B cell (primary cell): ENCODE data around the gene CNTN4. TPM values are rescaled to one million over a fixed set of nuclear protein-coding genes. Genes with fewer than 3 reads are reported as not detected.
A peak's percentile ranks its signal among the peaks of the same experiment; 100 is the strongest.

Source experiments
- ATAC-seq: fragments of 200-7000 bp; cut with Tn5 transposase; one replicate; pipeline ENCODE4 v1.10.0; 2021; ENCODE audit warnings: low read depth, mild to moderate bottlenecking, moderate number of reproducible peaks, moderate library complexity
- CTCF ChIA-PET: fragments of 350-600 bp; sonication (Branson Sonifier 250); formaldehyde crosslinking; loops from one replicate; lab custom pipeline; 2021; ENCODE audit warnings: antibody characterized with exemption, inconsistent platforms; lab: Charles Lee
- POLR2A ChIA-PET: fragments of 350-600 bp; sonication (Branson Sonifier 250); formaldehyde crosslinking; loops from one replicate; lab custom pipeline; 2021; ENCODE audit warnings: antibody characterized with exemption; lab: Charles Lee
- DNase-seq: peaks from one replicate; pipeline ENCODE4 v3.0.0; 2013
- H2AFZ ChIP-seq: 2 replicates; pipeline ENCODE4 v1.6.1; 2012; ENCODE audit warnings: mild to moderate bottlenecking, low read depth, low read length; ENCODE audit not compliant: insufficient read depth, poor library complexity, severe bottlenecking
- H3K27ac ChIP-seq, 2 donors: 1 replicate in 1 of 2; 2 replicates in 1 of 2; pipeline ENCODE4 v1.5.1; 2012 to 2013; ENCODE audit warnings: low read length in 2 of 2, mild to moderate bottlenecking in 2 of 2, moderate library complexity in 1 of 2
- H3K27me3 ChIP-seq, 4 experiments: fragments of 200-600 bp in 1 of 4; sonication (generic) in 1 of 4; replicated peaks in 1 of 4; 1 replicate in 2 of 4; 2 replicates in 2 of 4; pipeline versions ENCODE4 v1.6.1 to v1.7.0; 2013 to 2016; ENCODE audit warnings: low read length in 3 of 4, mild to moderate bottlenecking in 2 of 4, mixed read lengths in 1 of 4, moderate library complexity in 1 of 4; ENCODE audit not compliant: insufficient read depth in 4 of 4, control insufficient read depth in 3 of 4; ENCODE audit errors: control extremely low read depth in 1 of 4
- H3K36me3 ChIP-seq, 2 experiments: replicated peaks in 1 of 2; 1 replicate in 1 of 2; 2 replicates in 1 of 2; pipeline versions ENCODE4 v1.6.1 to v1.7.1; 2013; ENCODE audit warnings: low read length in 1 of 2; ENCODE audit not compliant: insufficient read depth in 2 of 2, control insufficient read depth in 1 of 2; ENCODE audit errors: control extremely low read depth in 1 of 2, extremely low read depth in 1 of 2
- H3K4me1 ChIP-seq, 2 donors: fragments of 200-600 bp in 1 of 2; sonication (generic) in 1 of 2; 1 replicate in 1 of 2; 2 replicates in 1 of 2; pipeline versions ENCODE4 v1.5.1 to v1.6.1; 2013 to 2017; ENCODE audit warnings: low read length in 2 of 2; ENCODE audit not compliant: control insufficient read depth in 2 of 2, insufficient read depth in 2 of 2
- H3K4me2 ChIP-seq: replicated peaks from 2 replicates; pipeline ENCODE3; 2012; ENCODE audit warnings: mild to moderate bottlenecking, low read depth, low read length; ENCODE audit not compliant: poor library complexity, severe bottlenecking
- H3K4me3 ChIP-seq, 5 experiments: fragments of 200-600 bp in 1 of 5; sonication (generic) in 1 of 5; 1 replicate in 3 of 5; 2 replicates in 2 of 5; pipeline versions ENCODE4 v1.5.1 to v1.7.0; 2011 to 2016; ENCODE audit warnings: low read length in 4 of 5, mild to moderate bottlenecking in 4 of 5, low read depth in 2 of 5, control low read depth in 1 of 5, moderate library complexity in 1 of 5; ENCODE audit not compliant: insufficient read depth in 1 of 5; ENCODE audit errors: control extremely low read depth in 1 of 5, extremely low read depth in 1 of 5
- H3K79me2 ChIP-seq: fragments of 200-600 bp; sonication (generic); one replicate; pipeline ENCODE4 v1.6.0; 2016; ENCODE audit warnings: low read length; ENCODE audit not compliant: control insufficient read depth, insufficient read depth
- H3K9ac ChIP-seq: fragments of 200-600 bp; sonication (generic); 2 replicates; pipeline ENCODE4 v1.6.1; 2017; ENCODE audit warnings: mild to moderate bottlenecking, low read length, moderate library complexity
- H3K9me3 ChIP-seq, 3 donors: one replicate each; pipeline versions ENCODE4 v1.6.1 to v1.7.1; 2013; ENCODE audit warnings: low read length in 2 of 3; ENCODE audit not compliant: control insufficient read depth in 2 of 3, insufficient read depth in 1 of 3; ENCODE audit errors: control extremely low read depth in 1 of 3
- H4K20me1 ChIP-seq: 2 replicates; pipeline ENCODE4 v1.6.0; 2012; ENCODE audit warnings: mild to moderate bottlenecking, low read length; ENCODE audit not compliant: insufficient read depth, control insufficient read depth, poor library complexity, severe bottlenecking
- H3K27ac Mint-ChIP-seq: one replicate; pipeline ENCODE4 v1.8.0; 2021; ENCODE audit warnings: mixed read lengths
- H3K27me3 Mint-ChIP-seq: one replicate; pipeline ENCODE4 v1.8.0; 2021; ENCODE audit warnings: mixed read lengths
- H3K4me1 Mint-ChIP-seq: one replicate; pipeline ENCODE4 v1.8.0; 2021; ENCODE audit warnings: mixed read lengths
- H3K4me3 Mint-ChIP-seq: one replicate; pipeline ENCODE4 v1.8.0; 2021; ENCODE audit warnings: mixed read lengths
- H3K9me3 Mint-ChIP-seq: one replicate; pipeline ENCODE4 v1.8.0; 2022; ENCODE audit warnings: mixed read lengths; ENCODE audit not compliant: insufficient read depth
- CTCF ChIP-seq: fragments of 200-600 bp; IDR thresholded peaks from one replicate; pipeline ENCODE4 v1.8.0; 2022; ENCODE audit warnings: antibody characterized with exemption, mild to moderate bottlenecking
- EZH2 ChIP-seq: IDR thresholded peaks from 2 replicates; pipeline ENCODE4 v1.6.1; 2012; ENCODE audit warnings: borderline replicate concordance, low read depth, mild to moderate bottlenecking, moderate library complexity, low read length; ENCODE audit not compliant: insufficient read depth, poor library complexity, severe bottlenecking
- WGBS: methylation state at CpG from one replicate; pipeline ENCODE4 v1.1.5; 2013; ENCODE audit warnings: missing lambda C conversion rate; ENCODE audit not compliant: insufficient coverage; 5-methylcytosine and 5-hydroxymethylcytosine counted together
- intact Hi-C: fragments of 100-400 bp; cut with micrococcal nuclease; formaldehyde crosslinking; loops from one replicate; pipeline ENCODE4 v1.10.0; 2022
- polyA plus RNA-seq: library from polyadenylated mRNA; depleted of rRNA; stranded (reverse); fragments of >200 nt; gene quantifications from 2 replicates; pipeline ENCODE4 v1.2.3, GENCODE V29; 2012
- total RNA-seq, 2 donors: library from RNA; stranded (reverse); fragments of 120-200 nt in 1 of 2; gene quantifications; 1 replicate in 1 of 2; 2 replicates in 1 of 2; pipeline versions ENCODE4 v1.2.3 to v1.2.4, GENCODE V29; 2013 to 2022

CNTN4 gene
- total and polyA plus RNA-seq, 2 donors (not counting 1 experiment from before 2014, with no cell fraction given) = 0.05 TPM; not detected in 1

GRCh38 chr3:2156244-2156847 lies 57.7 kb downstream of the CNTN4 start:
- no peak for TF ChIP-seq EZH2
- peak; percentile 10 for TF ChIP-seq CTCF
- 73% methylated on average over 18 of the region's 19 CpGs for WGBS
- H3K79me2 ChIP-seq = no peaks in the 10 kb centered on the region
- ChIA-PET CTCF (no interaction called here), POLR2A (no interaction called here)
- H4K20me1 ChIP-seq = no peaks in the 10 kb centered on the region
- no peaks in the 10 kb centered on the region for H3K4me1 ChIP-seq
- H3K4me2 ChIP-seq = no peak overlapping the region
- Mint-ChIP-seq H3K27ac (no peak overlapping the region), H3K9me3 (no peaks in the 10 kb centered on the region), H3K4me3 (no peak overlapping the region), H3K27me3 (no peaks in the 10 kb centered on the region), H3K4me1 (no peaks in the 10 kb centered on the region)
- no peaks in the 10 kb centered on the region for H3K27me3 ChIP-seq
- H3K9ac ChIP-seq = no peak overlapping the region
- no peak overlapping the region for H2AFZ ChIP-seq
- H3K9me3 ChIP-seq = no peaks in the 10 kb centered on the region
- no peak overlapping the region for H3K27ac ChIP-seq
- no peaks in the 10 kb centered on the region for H3K36me3 ChIP-seq
- DNase-seq (peak; percentile 5), ATAC-seq (no peak)
- no peak overlapping the region for H3K4me3 ChIP-seq
- intact Hi-C loops = no loop called here

- H3K27ac ChIP-seq = no peak overlapping the region
- ATAC-seq = no peak
- H3K4me1 ChIP-seq = no peaks in the 10 kb centered on the region
- no peaks in the 10 kb centered on the region for H3K4me1 Mint-ChIP-seq
- no peaks in the 10 kb centered on the region for H3K9me3 ChIP-seq
- POLR2A ChIA-PET = no interaction called here
- TF ChIP-seq CTCF (no peak), EZH2 (no peak)
- H3K27me3 ChIP-seq = no peaks in the 10 kb centered on the region
- H2AFZ ChIP-seq = no peak overlapping the region
- H4K20me1 ChIP-seq = no peaks in the 10 kb centered on the region
- DNase-seq = no peak
- no peaks in the 10 kb centered on the region for H3K9me3 Mint-ChIP-seq
- intact Hi-C loops = no loop called here
- H3K36me3 ChIP-seq = no peaks in the 10 kb centered on the region
- WGBS = 40% methylated on average over 1 of the region's 3 CpGs
- H3K9ac ChIP-seq = no peak overlapping the region
- no peak overlapping the region for H3K27ac Mint-ChIP-seq
- CTCF ChIA-PET = no interaction called here
- H3K4me3 Mint-ChIP-seq = no peak overlapping the region
- H3K27me3 Mint-ChIP-seq = no peaks in the 10 kb centered on the region
- no peak overlapping the region for H3K4me3 ChIP-seq
- no peaks in the 10 kb centered on the region for H3K79me2 ChIP-seq
- no peak overlapping the region for H3K4me2 ChIP-seq
Observed at GRCh38 chr3:2158828-2159227, 60.2 kb downstream of the CNTN4 start.
